ENCODE measurements around the gene SETD1A. TPM values are rescaled to one million over a fixed set of nuclear protein-coding genes. Genes with fewer than 3 reads are reported as not detected.

Gene SETD1A
- total RNA-seq, 1 donor from 2014 or later: 11.0 TPM

DNA sequence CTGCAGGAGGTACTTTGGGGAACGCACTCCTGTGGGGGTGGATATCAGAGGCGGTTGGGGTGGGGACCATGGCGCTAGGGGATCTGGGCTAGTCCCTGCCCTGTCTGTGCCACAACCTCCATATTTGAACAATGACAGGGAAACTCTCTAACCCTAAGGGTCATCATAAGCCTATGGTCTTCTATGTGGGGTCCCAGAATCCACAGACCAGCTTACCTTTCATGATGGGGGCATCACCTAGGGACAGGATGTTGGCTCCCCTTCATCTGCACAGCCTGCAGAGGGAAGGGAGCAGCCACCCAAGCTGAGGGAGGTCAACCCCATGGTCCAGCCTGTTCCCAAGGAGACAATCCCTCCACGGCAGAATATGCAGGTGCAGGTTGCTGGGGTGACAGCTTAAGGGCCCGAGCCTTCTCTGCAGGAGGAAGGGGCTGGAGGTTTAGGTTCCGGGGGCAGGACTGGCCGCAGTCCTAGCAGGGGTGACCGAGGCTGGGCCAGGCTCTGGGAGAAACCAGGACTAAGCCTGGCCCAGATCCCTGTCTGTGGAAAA is 7.0 kb upstream of the SETD1A start:
- DNase-seq (no peak), ATAC-seq (no peak)
- intact Hi-C loops (cut with micrococcal nuclease): no loop called here

DNA sequence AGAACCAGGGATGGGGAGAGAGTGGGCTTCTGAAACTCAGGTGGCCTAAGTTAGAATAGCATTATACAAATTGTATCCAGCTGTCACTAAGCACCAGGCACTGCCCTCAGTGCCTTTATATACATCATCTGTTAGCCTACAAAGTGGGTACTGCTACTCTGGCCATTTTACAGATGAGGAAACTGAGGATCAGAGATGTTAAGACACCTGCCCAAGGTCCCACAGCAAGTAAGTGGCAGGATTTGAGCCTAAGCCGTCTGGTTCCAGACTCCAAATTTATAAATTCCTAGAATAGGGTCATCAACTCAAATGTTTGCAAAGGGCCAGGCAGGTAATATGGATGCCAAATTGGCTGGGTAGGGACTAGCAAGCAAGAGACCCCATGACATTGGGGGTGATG is 6.4 kb upstream of the SETD1A start:
- intact Hi-C loops (cut with micrococcal nuclease): no loop called here
- no peak for ATAC-seq
- DNase-seq: no peak

GRCh38 chr16:30951750-30952149 is 5.8 kb upstream of the SETD1A start:
- intact Hi-C loops (cut with micrococcal nuclease): no loop called here
- peak; percentile 79 for DNase-seq
- no peak for ATAC-seq

DNA sequence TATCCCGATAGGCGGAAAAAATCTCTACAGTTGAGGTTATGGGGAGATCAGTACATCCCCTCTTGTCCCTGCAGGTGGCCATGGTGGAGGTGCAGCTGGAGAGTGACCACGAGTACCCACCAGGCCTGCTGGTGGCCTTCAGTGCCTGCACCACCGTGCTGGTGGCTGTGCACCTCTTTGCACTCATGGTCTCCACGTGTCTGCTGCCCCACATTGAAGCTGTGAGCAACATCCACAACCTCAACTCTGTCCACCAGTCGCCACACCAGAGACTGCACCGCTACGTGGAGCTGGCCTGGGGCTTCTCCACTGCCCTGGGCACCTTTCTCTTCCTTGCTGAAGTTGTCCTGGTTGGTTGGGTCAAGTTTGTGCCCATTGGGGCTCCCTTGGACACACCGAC is 4.4 kb upstream of the SETD1A start:
- DNase-seq: no peak
- intact Hi-C loops (cut with micrococcal nuclease): no loop called here
- ATAC-seq: no peak

- DNase-seq (peak; percentile 74), ATAC-seq (no peak)
- intact Hi-C loops (cut with micrococcal nuclease): no loop called here
Measured at GRCh38 chr16:30953511-30954124, 3.9 kb upstream of the SETD1A start.

DNA sequence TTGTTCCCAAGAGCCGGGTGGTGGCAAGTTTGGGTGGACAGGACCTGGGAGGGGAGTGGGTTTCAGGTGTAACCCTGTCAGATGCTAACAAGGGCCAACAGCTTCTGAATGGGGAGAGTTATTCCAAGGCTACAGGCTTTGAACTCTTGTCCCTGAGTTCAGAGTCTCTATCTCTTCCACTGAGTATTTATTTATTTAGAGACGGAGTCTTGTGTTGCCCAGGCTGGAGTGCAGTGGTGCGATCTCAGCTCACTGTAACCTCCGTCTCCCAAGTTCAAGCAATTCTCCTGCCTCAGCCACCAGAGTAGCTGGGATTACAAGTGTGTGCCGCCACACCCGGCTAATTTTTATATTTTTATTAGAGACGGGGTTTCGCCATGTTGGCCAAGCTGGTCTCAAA is 2.6 kb upstream of the SETD1A start:
- DNase-seq: no peak
- intact Hi-C loops (cut with micrococcal nuclease): no loop called here
- no peak for ATAC-seq

DNA sequence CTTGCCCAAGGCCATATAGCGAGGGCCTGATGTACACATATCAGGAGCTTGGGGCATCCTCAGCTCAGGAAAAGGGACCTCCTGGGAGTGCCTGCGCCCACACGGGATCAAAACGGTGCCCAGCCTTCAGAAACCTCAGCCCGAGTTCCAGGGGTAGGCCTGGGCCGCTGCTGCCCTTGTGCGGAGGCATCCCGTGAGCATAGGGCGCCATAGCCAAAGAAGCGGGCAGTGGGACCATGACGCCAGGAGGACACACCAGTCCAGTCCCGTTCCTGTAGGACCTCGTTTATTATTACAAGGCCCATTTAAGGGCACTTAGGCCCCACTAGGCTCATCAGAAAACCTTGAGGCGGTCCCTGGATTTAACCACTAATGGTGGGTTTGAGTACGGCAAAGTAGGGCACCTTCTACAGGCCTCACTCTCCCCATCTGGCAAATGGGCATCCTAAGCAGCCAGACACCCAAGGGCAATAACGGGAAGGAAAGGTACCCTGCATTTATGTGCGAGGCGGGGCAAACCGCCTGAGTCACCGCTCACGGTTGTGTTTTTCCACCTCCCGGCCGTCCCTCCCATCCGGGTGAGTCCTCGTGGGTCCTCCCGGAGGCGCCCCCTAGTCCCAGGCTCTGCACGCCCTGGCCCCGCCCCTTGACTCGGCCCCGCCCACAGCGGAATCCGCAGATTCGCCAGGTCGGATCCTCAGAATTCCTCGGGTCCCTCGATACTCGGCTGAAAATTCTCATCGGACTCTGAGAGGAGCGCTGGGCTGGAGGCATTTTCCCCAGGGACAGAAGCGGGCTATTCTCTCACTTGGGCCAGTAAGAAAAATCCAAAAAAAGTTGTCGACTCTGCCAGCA is 726 bp upstream of the SETD1A start:
- intact Hi-C loops (cut with micrococcal nuclease): no loop called here
- peak; percentile 89 for DNase-seq
- ATAC-seq: peak; percentile 80

DNA sequence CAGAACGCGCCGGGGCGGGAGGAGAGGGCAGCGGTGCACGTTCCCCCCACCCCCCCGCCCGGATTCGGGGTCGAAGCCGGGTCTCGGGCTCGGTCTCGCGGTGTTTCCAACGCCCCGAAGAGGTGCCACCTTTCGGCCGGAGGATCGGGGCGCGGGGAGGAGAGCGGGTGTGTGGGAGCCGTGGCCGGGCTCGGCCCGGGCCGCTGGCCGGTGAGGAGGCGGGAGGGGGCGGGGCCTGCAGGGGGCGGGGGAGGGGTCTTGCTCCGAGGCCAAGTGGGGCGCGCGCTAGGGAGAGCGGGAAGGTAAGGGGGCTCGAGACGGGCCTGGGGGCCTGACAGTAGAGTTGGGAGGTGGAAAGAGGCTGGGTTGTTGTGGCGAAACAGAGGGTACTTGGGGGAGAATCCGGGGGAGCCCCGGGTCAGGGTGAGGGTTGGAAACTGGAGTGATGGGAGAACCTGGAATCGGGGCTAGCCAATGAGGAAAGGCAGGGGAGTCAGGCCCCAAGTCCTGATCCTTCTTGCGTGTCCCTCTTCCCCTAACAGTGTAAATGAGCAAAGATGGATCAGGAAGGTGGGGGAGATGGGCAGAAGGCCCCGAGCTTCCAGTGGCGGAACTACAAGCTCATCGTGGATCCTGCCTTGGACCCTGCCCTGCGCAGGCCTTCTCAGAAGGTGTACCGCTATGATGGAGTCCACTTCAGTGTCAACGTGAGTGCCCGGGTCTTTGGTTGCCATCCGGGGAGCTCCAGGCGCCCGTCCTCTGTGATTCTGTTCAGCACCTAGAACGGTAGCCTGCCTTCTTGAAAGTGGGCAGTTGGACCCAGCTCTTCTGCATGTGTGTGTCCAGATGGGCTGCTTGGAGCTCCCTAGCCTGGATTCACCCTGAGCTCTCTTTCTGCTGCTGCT is 873 bp downstream of the SETD1A start:
- DNase-seq: no peak
- ATAC-seq: peak; percentile 7
- intact Hi-C loops (cut with micrococcal nuclease): no loop called here

- intact Hi-C loops (cut with micrococcal nuclease): no loop called here
- no peak for DNase-seq
- ATAC-seq: no peak
Measured at GRCh38 chr16:30961384-30961783, 3.8 kb downstream of the SETD1A start.

DNA sequence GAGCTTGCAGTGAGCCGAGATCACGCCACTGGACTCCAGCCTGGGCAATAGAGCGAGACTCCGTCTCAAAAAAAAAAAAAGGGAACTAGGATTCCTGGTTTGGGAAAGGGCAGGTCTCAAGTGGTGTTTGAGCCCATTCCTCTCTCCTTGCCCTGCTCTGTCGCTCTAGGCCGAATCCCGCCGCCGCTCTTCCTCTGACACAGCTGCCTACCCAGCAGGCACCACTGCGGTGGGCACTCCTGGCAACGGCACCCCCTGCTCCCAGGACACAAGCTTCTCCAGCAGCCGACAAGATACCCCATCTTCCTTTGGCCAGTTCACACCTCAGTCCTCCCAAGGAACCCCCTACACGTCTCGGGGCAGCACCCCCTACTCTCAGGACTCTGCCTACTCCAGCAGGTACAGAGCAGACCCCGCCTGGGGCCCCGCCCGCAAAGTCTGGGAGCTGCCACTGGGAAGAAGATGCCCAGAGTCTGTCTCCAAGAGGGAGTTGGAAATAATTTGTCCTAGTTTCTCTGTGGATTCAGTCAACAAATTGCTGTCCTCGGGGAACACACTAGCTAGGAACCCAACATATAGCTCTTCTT is 6.5 kb downstream of the SETD1A start:
- ATAC-seq: no peak
- DNase-seq: no peak
- intact Hi-C loops (cut with micrococcal nuclease): no loop called here

- ATAC-seq (no peak), DNase-seq (no peak)
- intact Hi-C loops (cut with micrococcal nuclease): no loop called here
Measured at GRCh38 chr16:30964574-30965226, 7.1 kb downstream of the SETD1A start.

- ATAC-seq: no peak
- intact Hi-C loops (cut with micrococcal nuclease): no loop called here
- no peak for DNase-seq
Measured at GRCh38 chr16:30965436-30965835, 7.9 kb downstream of the SETD1A start.

GRCh38 chr16:30966033-30966619 is 8.6 kb downstream of the SETD1A start:
- no peak for ATAC-seq
- intact Hi-C loops (cut with micrococcal nuclease): no loop called here
- no peak for DNase-seq

GRCh38 chr16:30967795-30968194 is 10.2 kb downstream of the SETD1A start:
- intact Hi-C loops (cut with micrococcal nuclease): no loop called here
- ATAC-seq (no peak), DNase-seq (no peak)

DNA sequence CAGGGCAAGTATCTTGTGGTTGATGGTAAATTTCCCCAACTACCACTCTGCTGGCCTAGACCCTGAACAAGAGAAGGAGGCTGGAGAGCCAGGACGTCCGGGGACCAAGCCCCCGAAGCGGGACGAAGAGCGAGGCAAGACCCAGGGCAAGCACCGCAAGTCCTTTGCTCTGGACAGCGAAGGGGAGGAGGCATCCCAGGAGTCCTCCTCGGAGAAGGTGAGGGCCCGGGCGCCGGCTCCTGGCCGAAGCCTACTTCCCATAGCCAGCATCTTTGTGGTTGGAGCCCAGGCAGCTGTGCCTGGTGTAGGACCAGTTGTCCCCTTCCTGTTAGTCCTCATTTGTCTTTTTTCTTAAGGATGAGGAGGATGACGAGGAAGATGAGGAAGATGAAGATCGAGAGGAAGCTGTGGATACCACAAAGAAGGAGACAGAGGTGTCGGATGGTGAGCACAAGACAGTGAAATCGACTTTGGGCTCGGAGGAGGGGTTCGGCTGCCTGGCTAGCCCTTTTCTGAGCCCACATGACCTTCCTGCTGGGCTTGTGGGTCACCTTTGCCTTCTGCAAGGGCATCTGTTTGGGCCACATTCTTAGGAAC is 11.8 kb downstream of the SETD1A start:
- intact Hi-C loops (cut with micrococcal nuclease): no loop called here
- DNase-seq (no peak), ATAC-seq (no peak)

- ATAC-seq (no peak), DNase-seq (no peak)
- intact Hi-C loops (cut with micrococcal nuclease): no loop called here
Measured at GRCh38 chr16:30971298-30971697, 13.7 kb downstream of the SETD1A start.

DNA sequence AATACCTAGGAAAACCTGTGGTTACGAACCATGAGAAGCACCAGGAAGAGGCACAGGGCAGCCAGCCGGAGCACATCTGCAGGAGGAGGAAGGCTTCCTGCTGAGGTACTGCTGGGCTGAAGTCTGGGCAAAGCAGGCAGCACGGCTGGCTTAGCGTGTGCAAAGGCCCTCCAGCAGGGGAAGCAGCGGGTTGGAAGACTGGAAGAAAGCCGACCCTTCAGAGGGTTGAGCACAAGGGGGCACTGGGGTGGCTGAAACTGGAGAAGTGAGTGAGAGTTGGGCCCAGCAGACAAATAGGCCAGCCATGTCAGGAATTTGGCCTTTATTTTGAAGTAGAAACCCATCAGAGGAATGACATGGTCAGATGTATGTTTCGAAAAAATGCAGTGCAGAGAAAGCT is 15.3 kb downstream of the SETD1A start:
- intact Hi-C loops (cut with micrococcal nuclease): no loop called here
- DNase-seq (no peak), ATAC-seq (no peak)

GRCh38 chr16:30974348-30974747 is 16.8 kb downstream of the SETD1A start:
- intact Hi-C loops (cut with micrococcal nuclease): no loop called here
- ATAC-seq: no peak
- no peak for DNase-seq
